Lung (tissue), 12 donors: ENCODE results near the gene RFX4. TPM values are rescaled to one million over a fixed set of nuclear protein-coding genes. Genes with fewer than 3 reads are reported as not detected.

Experiments used
- ATAC-seq: fragments of 200-7000 bp; cut with Tn5 transposase; one replicate; pipeline ENCODE4 v1.9.1; 2020; ENCODE audit warnings: moderate number of reproducible peaks; ENCODE audit not compliant: insufficient read depth, low FRiP score
- DNase-seq, 3 donors: peaks; one replicate each; pipeline ENCODE4 v3.0.0-alpha.2; 2013 to 2017
- H3K27ac ChIP-seq, 2 donors: one replicate each; pipeline ENCODE4 v1.5.1; 2013; ENCODE audit warnings: mild to moderate bottlenecking in 2 of 2, moderate library complexity in 2 of 2, control low read depth in 1 of 2, inconsistent platforms in 1 of 2, low read depth in 1 of 2, low read length in 1 of 2
- H3K27me3 ChIP-seq, 3 donors: one replicate each; pipeline ENCODE4 v1.5.1; 2013; ENCODE audit warnings: low read length in 2 of 3; ENCODE audit not compliant: control insufficient read depth in 3 of 3, insufficient read depth in 3 of 3
- H3K36me3 ChIP-seq, 4 donors: one replicate each; pipeline ENCODE4 v1.5.1; 2013; ENCODE audit warnings: low read length in 4 of 4, mild to moderate bottlenecking in 1 of 4, moderate library complexity in 1 of 4; ENCODE audit not compliant: control insufficient read depth in 4 of 4, insufficient read depth in 4 of 4
- H3K4me1 ChIP-seq, 5 donors: one replicate each; pipeline ENCODE4 v1.5.1; 2013; ENCODE audit warnings: low read length in 5 of 5, mild to moderate bottlenecking in 2 of 5, moderate library complexity in 1 of 5; ENCODE audit not compliant: control insufficient read depth in 5 of 5, insufficient read depth in 5 of 5
- H3K4me3 ChIP-seq: one replicate; pipeline ENCODE4 v1.5.1; 2013; ENCODE audit warnings: mild to moderate bottlenecking, control low read depth, moderate library complexity
- H3K9ac ChIP-seq, 2 donors: one replicate each; pipeline ENCODE4 v1.5.1; 2013; ENCODE audit warnings: low read length in 2 of 2, control low read depth in 1 of 2; ENCODE audit not compliant: insufficient read depth in 1 of 2
- H3K9me3 ChIP-seq, 4 donors: one replicate each; pipeline ENCODE4 v1.5.1; 2013; ENCODE audit warnings: low read length in 3 of 4, mild to moderate bottlenecking in 1 of 4, moderate library complexity in 1 of 4; ENCODE audit not compliant: control insufficient read depth in 4 of 4, insufficient read depth in 3 of 4
- WGBS, 2 donors: extraction: QIAGEN DNeasy Blood & Tissue Kit; methylation state at CpG; one replicate each; pipeline ENCODE4 v1.1.7; 2013; 5-methylcytosine and 5-hydroxymethylcytosine counted together
- polyA plus RNA-seq, 2 donors: library from polyadenylated mRNA; stranded (reverse); fragments of 200-250 nt; gene quantifications; one replicate each; pipeline ENCODE4 v1.2.1, GENCODE V29; 2013
- total RNA-seq, 2 donors: library from RNA; depleted of rRNA in 1 of 2; stranded (reverse); fragments of >200 nt in 1 of 2; gene quantifications; one replicate each; pipeline ENCODE4 v1.2.1, GENCODE V29; 2014 to 2021
- TF ChIP-seq, protein P1 (sequence below): IDR thresholded peaks from 2 replicates; pipeline ENCODE4 v1.5.1; 2012; ENCODE audit warnings: mild to moderate bottlenecking; ENCODE audit errors: control extremely low read depth, extremely low read depth
- donor health status: control.
- donor health status: control.
- donor health status: Bipolar disorder and iron deficiency.
- donor health status: healthy.
- donor health status: DM: yes; HTN: yes; CAD: no.

Gene RFX4
- total and polyA plus RNA-seq, 4 donors = not detected

DNA sequence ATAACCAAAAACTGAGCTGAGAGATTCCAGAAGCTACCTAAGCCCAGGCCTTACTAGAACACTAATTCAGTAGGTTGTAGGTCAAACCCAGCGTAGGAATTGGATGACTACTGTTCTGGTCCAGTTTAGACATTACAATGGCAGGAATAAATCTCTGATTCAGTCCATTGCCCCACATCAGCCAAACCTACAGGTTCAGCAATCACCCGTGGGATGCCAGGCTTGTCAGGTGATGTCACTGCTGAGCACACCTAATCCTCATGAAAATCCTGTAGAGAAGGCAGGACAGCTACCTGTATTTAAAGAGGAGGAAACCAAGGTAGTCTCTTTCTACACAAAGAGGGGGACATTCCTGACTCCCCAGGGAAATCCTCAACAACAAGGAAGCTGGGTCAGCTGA, 63.7 kb downstream of the RFX4 start:
- no peaks in the 10 kb centered on the region for H3K36me3 ChIP-seq
- peaks cover 0 to 2% (median 0%) of the 10 kb centered on the region in 5 donors for H3K4me1 ChIP-seq
- H3K27ac ChIP-seq = no peak overlapping the region
- H3K9me3 ChIP-seq = no peaks in the 10 kb centered on the region
- H3K9ac ChIP-seq = no peak overlapping the region
- H3K4me3 ChIP-seq = no peak overlapping the region
- DNase-seq (no peak), ATAC-seq (no peak)
- 77 to 89% methylated on average over 2 of the region's 2 CpGs for WGBS, 2 donors
- no peaks in the 10 kb centered on the region for H3K27me3 ChIP-seq
- TF ChIP-seq, protein P1, sequence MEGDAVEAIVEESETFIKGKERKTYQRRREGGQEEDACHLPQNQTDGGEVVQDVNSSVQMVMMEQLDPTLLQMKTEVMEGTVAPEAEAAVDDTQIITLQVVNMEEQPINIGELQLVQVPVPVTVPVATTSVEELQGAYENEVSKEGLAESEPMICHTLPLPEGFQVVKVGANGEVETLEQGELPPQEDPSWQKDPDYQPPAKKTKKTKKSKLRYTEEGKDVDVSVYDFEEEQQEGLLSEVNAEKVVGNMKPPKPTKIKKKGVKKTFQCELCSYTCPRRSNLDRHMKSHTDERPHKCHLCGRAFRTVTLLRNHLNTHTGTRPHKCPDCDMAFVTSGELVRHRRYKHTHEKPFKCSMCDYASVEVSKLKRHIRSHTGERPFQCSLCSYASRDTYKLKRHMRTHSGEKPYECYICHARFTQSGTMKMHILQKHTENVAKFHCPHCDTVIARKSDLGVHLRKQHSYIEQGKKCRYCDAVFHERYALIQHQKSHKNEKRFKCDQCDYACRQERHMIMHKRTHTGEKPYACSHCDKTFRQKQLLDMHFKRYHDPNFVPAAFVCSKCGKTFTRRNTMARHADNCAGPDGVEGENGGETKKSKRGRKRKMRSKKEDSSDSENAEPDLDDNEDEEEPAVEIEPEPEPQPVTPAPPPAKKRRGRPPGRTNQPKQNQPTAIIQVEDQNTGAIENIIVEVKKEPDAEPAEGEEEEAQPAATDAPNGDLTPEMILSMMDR = no peak

DNA sequence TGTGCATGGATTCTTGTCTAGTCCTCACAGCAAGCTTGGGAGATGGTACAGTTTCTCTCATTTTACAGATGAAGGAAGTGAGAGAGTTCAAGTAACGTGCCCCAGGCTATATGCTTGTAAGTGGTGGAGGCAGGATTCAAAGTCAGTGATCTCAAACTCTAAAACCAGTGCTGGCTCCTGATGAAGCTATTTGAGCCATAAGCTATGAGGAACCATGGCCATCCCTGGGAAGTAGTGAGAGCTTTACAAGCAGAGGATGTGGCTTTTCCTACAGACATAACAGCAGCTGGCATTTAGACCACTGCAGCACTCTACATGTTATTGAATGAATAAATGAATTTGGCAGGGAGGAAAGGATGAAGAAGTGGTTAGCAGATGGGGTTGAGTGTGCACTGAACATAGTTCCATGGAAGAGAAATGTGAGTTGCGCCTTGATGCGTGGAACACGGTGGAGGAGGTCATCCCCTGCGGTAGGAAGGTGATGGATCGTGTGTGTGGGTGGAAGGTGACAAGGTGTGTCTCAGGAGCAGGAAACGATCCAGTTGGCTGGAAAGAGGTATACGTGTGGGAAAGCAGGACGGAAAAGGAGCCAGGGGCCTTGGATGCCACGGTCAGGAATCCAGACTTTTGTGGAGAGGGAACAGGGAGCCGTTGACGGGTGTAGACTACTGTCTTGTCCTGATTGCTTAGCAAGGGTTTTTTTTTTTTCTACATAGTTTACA, 65.2 kb downstream of the RFX4 start:
- ATAC-seq (no peak), DNase-seq (no peak)
- Histone ChIP-seq H3K4me3 (no peak overlapping the region), H3K4me1 (peaks cover 0 to 2% (median 0%) of the 10 kb centered on the region in 5 donors), H3K36me3 (no peaks in the 10 kb centered on the region), H3K9me3 (no peaks in the 10 kb centered on the region), H3K27ac (no peak overlapping the region), H3K9ac (no peak overlapping the region), H3K27me3 (no peaks in the 10 kb centered on the region)
- TF ChIP-seq, protein P1 = no peak
- 74 to 82% methylated on average over 12 of the region's 12 CpGs for WGBS, 2 donors

DNA sequence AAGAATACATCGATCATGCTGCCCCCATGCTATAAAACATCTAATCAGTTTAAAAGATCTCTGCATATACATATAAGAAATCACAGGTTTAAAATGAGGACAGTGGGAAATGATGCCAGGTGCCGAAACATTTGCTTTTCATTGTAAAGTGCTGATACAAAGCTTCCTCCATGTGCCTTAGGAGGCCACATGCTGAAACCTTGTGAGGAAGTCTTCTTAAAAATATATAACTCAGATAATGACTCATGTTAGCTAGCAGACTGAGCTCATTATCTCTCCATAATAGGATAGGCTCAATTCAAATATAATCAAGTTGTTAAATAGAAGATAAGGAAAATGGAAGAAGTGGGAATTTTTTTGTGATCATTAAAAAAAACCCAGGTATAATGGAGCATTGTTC, 65.9 kb downstream of the RFX4 start:
- no peak overlapping the region for H3K9ac ChIP-seq

More for the DNA sequence above, 65.9 kb downstream of the RFX4 start:
- Histone ChIP-seq H3K9me3 (no peaks in the 10 kb centered on the region), H3K27me3 (no peaks in the 10 kb centered on the region), H3K36me3 (no peaks in the 10 kb centered on the region), H3K27ac (no peak overlapping the region), H3K4me1 (peaks cover 0 to 2% (median 0%) of the 10 kb centered on the region in 5 donors), H3K4me3 (no peak overlapping the region)
- ATAC-seq (no peak), DNase-seq (no peak)
- TF ChIP-seq, protein P1 = no peak
- WGBS, 2 donors = 88 to 90% methylated on average over 2 of the region's 2 CpGs
